ENCODE data around the gene GALNT8.

GRCh38 chr12:4681732-4682131 is 38.5 kb upstream of the GALNT8 start:
- TF ChIP-seq, protein P1, sequence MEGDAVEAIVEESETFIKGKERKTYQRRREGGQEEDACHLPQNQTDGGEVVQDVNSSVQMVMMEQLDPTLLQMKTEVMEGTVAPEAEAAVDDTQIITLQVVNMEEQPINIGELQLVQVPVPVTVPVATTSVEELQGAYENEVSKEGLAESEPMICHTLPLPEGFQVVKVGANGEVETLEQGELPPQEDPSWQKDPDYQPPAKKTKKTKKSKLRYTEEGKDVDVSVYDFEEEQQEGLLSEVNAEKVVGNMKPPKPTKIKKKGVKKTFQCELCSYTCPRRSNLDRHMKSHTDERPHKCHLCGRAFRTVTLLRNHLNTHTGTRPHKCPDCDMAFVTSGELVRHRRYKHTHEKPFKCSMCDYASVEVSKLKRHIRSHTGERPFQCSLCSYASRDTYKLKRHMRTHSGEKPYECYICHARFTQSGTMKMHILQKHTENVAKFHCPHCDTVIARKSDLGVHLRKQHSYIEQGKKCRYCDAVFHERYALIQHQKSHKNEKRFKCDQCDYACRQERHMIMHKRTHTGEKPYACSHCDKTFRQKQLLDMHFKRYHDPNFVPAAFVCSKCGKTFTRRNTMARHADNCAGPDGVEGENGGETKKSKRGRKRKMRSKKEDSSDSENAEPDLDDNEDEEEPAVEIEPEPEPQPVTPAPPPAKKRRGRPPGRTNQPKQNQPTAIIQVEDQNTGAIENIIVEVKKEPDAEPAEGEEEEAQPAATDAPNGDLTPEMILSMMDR (IDR thresholded peaks at IDR 0.05), result no peak
- no peak for TF ChIP-seq POLR2A (IDR thresholded peaks at IDR 0.05)
- no peak for TF ChIP-seq EP300 (IDR thresholded peaks at IDR 0.05)
- TF ChIP-seq POLR2AphosphoS5 (IDR thresholded peaks at IDR 0.05), result no peak
